H9 (cell line): ENCODE data around the gene ZC3H18. TPM values are rescaled to one million over a fixed set of nuclear protein-coding genes. Genes with fewer than 3 reads are reported as not detected.

Experiments
- DNase-seq: peaks from one replicate; pipeline ENCODE4 v3.0.0-alpha.2; 2017
- H2AFZ ChIP-seq: one replicate; pipeline ENCODE4 v1.6.1; 2013; ENCODE audit warnings: mild to moderate bottlenecking, low read length, control low read depth, moderate library complexity
- H2AK5ac ChIP-seq: 2 replicates; pipeline ENCODE4 v1.6.1; 2013; ENCODE audit warnings: low read length, control low read depth, mixed read lengths; ENCODE audit not compliant: insufficient read length
- H2BK120ac ChIP-seq: one replicate; pipeline ENCODE4 v1.6.1; 2013; ENCODE audit warnings: low read depth, mild to moderate bottlenecking, low read length, control low read depth, inconsistent platforms; ENCODE audit not compliant: poor library complexity, severe bottlenecking
- H2BK12ac ChIP-seq: 2 replicates; pipeline ENCODE4 v1.6.1; 2013; ENCODE audit warnings: low read length, control low read depth, mixed read lengths, low read depth; ENCODE audit not compliant: insufficient read length
- H2BK15ac ChIP-seq: 2 replicates; pipeline ENCODE4 v1.6.1; 2013; ENCODE audit warnings: low read depth, low read length, control low read depth
- H2BK20ac ChIP-seq: one replicate; pipeline ENCODE4 v1.6.1; 2013; ENCODE audit warnings: low read depth, mild to moderate bottlenecking, low read length, control low read depth, inconsistent platforms; ENCODE audit not compliant: poor library complexity, severe bottlenecking
- H2BK5ac ChIP-seq: 2 replicates; pipeline ENCODE4 v1.6.1; 2013; ENCODE audit warnings: low read length, control low read depth, mixed read lengths; ENCODE audit not compliant: insufficient read length
- H3K14ac ChIP-seq: 2 replicates; pipeline ENCODE4 v1.6.1; 2013; ENCODE audit warnings: low read length, control low read depth; ENCODE audit not compliant: insufficient read depth
- H3K18ac ChIP-seq: 2 replicates; pipeline ENCODE4 v1.6.1; 2013; ENCODE audit warnings: low read depth, mild to moderate bottlenecking, mixed read lengths, low read length, control low read depth; ENCODE audit not compliant: insufficient read length
- H3K23ac ChIP-seq: 2 replicates; pipeline ENCODE4 v1.6.1; 2013; ENCODE audit warnings: low read length, control low read depth, mixed read lengths, low read depth; ENCODE audit not compliant: insufficient read length
- H3K23me2 ChIP-seq: 2 replicates; pipeline ENCODE4 v1.6.1; 2013; ENCODE audit warnings: low read depth, mild to moderate bottlenecking, mixed read lengths, low read length, control low read depth; ENCODE audit not compliant: insufficient read length, poor library complexity, severe bottlenecking
- H3K27ac ChIP-seq: 2 replicates; pipeline ENCODE4 v1.5.1; 2013; ENCODE audit warnings: low read length, control low read depth, mixed read lengths, low read depth; ENCODE audit not compliant: insufficient read length
- H3K27me3 ChIP-seq: 2 replicates; pipeline ENCODE4 v1.6.1; 2013; ENCODE audit warnings: low read length, control low read depth, inconsistent platforms; ENCODE audit not compliant: insufficient read depth
- H3K4ac ChIP-seq: 2 replicates; pipeline ENCODE4 v1.6.1; 2013; ENCODE audit warnings: low read depth, mild to moderate bottlenecking, control low read depth, inconsistent platforms, low read length, moderate library complexity
- H3K4me1 ChIP-seq: 2 replicates; pipeline ENCODE4 v1.6.1; 2013; ENCODE audit warnings: low read length, control low read depth, inconsistent platforms; ENCODE audit not compliant: insufficient read depth
- H3K4me2 ChIP-seq: 2 replicates; pipeline ENCODE4 v1.6.1; 2013; ENCODE audit warnings: low read length, control low read depth, mixed read lengths; ENCODE audit not compliant: insufficient read length, insufficient read depth
- H3K56ac ChIP-seq: 2 replicates; pipeline ENCODE4 v1.6.1; 2013; ENCODE audit warnings: low read depth, mild to moderate bottlenecking, mixed read lengths, low read length, control low read depth; ENCODE audit not compliant: insufficient read length
- H3K79me1 ChIP-seq: 2 replicates; pipeline ENCODE4 v1.6.1; 2013; ENCODE audit warnings: low read depth, mild to moderate bottlenecking, moderate library complexity, low read length, control low read depth, inconsistent platforms; ENCODE audit not compliant: insufficient read depth, poor library complexity, severe bottlenecking
- H3K79me2 ChIP-seq: 2 replicates; pipeline ENCODE4 v1.6.1; 2013; ENCODE audit warnings: low read length, control low read depth, inconsistent platforms; ENCODE audit not compliant: insufficient read depth
- H3K9ac ChIP-seq: 2 replicates; pipeline ENCODE4 v1.6.1; 2013; ENCODE audit warnings: low read length, control low read depth, mixed read lengths; ENCODE audit not compliant: insufficient read length; ENCODE audit errors: extremely low read depth
- H3K9me3 ChIP-seq: one replicate; pipeline ENCODE4 v1.6.1; 2013; ENCODE audit warnings: low read depth, low read length, inconsistent platforms; ENCODE audit not compliant: control insufficient read depth
- H3T11ph ChIP-seq: one replicate; pipeline ENCODE4 v1.6.1; 2013; ENCODE audit warnings: mild to moderate bottlenecking, low read length, control low read depth, inconsistent platforms
- H4K20me1 ChIP-seq: one replicate; pipeline ENCODE4 v1.6.1; 2013; ENCODE audit not compliant: control insufficient read depth, insufficient read length, insufficient read depth
- H4K5ac ChIP-seq: 2 replicates; pipeline ENCODE4 v1.6.1; 2013; ENCODE audit warnings: low read depth, mild to moderate bottlenecking, mixed read lengths, low read length, control low read depth; ENCODE audit not compliant: insufficient read length
- H4K8ac ChIP-seq: replicated peaks from 2 replicates; pipeline ENCODE4 v1.6.1; 2013; ENCODE audit warnings: low read length, control low read depth, mixed read lengths, low read depth; ENCODE audit not compliant: insufficient read length
- H4K91ac ChIP-seq: 2 replicates; pipeline ENCODE4 v1.6.1; 2013; ENCODE audit warnings: low read depth, mild to moderate bottlenecking, moderate library complexity, mixed read lengths, low read length, control low read depth; ENCODE audit not compliant: insufficient read length
- H3K27ac Mint-ChIP-seq, 3 experiments: 2 replicates in 2 of 3; 3 replicates in 1 of 3; pipeline ENCODE4 v1.8.0; 2020 to 2021; ENCODE audit warnings: mixed read lengths in 3 of 3, mild to moderate bottlenecking in 1 of 3, moderate library complexity in 1 of 3
- H3K27me3 Mint-ChIP-seq: 2 replicates; pipeline ENCODE4 v1.8.0; 2021; ENCODE audit warnings: low read depth, mild to moderate bottlenecking, moderate library complexity, mixed read lengths
- H3K36me3 Mint-ChIP-seq, 3 experiments: 2 replicates in 2 of 3; 3 replicates in 1 of 3; pipeline ENCODE4 v1.8.0; 2020 to 2021; ENCODE audit warnings: low read depth in 3 of 3, mixed read lengths in 3 of 3; ENCODE audit not compliant: insufficient read depth in 1 of 3
- H3K4me1 Mint-ChIP-seq, 2 experiments: 2 replicates each; pipeline ENCODE4 v1.8.0; 2020; ENCODE audit warnings: mixed read lengths in 2 of 2
- H3K4me3 Mint-ChIP-seq, 2 experiments: 2 replicates in 1 of 2; 3 replicates in 1 of 2; pipeline ENCODE4 v1.8.0; 2020 to 2021; ENCODE audit warnings: mild to moderate bottlenecking in 2 of 2, mixed read lengths in 2 of 2, moderate library complexity in 1 of 2
- H3K9me3 Mint-ChIP-seq, 2 experiments: 2 replicates in 1 of 2; 3 replicates in 1 of 2; pipeline ENCODE4 v1.8.0; 2020; ENCODE audit warnings: mild to moderate bottlenecking in 2 of 2, mixed read lengths in 2 of 2, moderate library complexity in 1 of 2
- CTCF ChIP-seq: fragments of 200-600 bp; sonication (generic); conservative IDR thresholded peaks from 3 replicates; pipeline ENCODE4 v1.8.0; 2021; ENCODE audit warnings: antibody characterized with exemption, mild to moderate bottlenecking
- WGBS: extraction: QIAGEN DNeasy Blood & Tissue Kit; methylation state at CpG from one replicate; pipeline ENCODE4 v1.1.7; 2013; ENCODE audit warnings: missing lambda C conversion rate, low lambda C conversion rate, mixed read lengths; ENCODE audit not compliant: insufficient read length; ENCODE audit errors: extremely low coverage; 5-methylcytosine and 5-hydroxymethylcytosine counted together
- total RNA-seq: library from RNA; stranded (reverse); gene quantifications from 2 replicates; pipeline ENCODE4 v1.2.1, GENCODE V29; 2021

Gene ZC3H18
- total RNA-seq, 1 experiment from 2014 or later, result 69.7 TPM

- H3K4me1 ChIP-seq, result no peaks in the 10 kb centered on the region
- H3K23me2 ChIP-seq, result peaks cover 7% of the 10 kb centered on the region
- WGBS, result no CpG with 5 or more reads among the region's 4 CpGs
- no peak overlapping the region for H2BK15ac ChIP-seq
- no peak overlapping the region for H4K8ac ChIP-seq
- H3K56ac ChIP-seq, result no peak overlapping the region
- no peak overlapping the region for H3K18ac ChIP-seq
- no peaks in the 10 kb centered on the region for H3K27me3 ChIP-seq
- no peaks in the 10 kb centered on the region for H4K20me1 ChIP-seq
- H3K79me1 ChIP-seq, result no peaks in the 10 kb centered on the region
- Mint-ChIP-seq H3K27me3 (peaks cover 29% of the 10 kb centered on the region), H3K9me3 (peaks cover 6% of the 10 kb centered on the region in 2 experiments; a peak in 4 of 5 replicates), H3K4me1 (peaks cover 2 to 46% of the 10 kb centered on the region in 2 experiments), H3K27ac (peak overlapping the region in 1 of 3 experiments; percentile 40; a peak in 1 of 7 replicates), H3K4me3 (no peak overlapping the region), H3K36me3 (peaks cover 4 to 7% (median 5%) of the 10 kb centered on the region in 3 experiments; a peak in 5 of 7 replicates)
- H2AFZ ChIP-seq, result no peak overlapping the region
- H4K91ac ChIP-seq, result no peak overlapping the region
- no peak overlapping the region for H2BK20ac ChIP-seq
- H2AK5ac ChIP-seq, result no peak overlapping the region
- H3K9ac ChIP-seq, result no peak overlapping the region
- no peaks in the 10 kb centered on the region for H3K9me3 ChIP-seq
- H3K14ac ChIP-seq, result no peak overlapping the region
- no peak overlapping the region for H3K27ac ChIP-seq
- H2BK5ac ChIP-seq, result no peak overlapping the region
- no peak overlapping the region for H3K4me2 ChIP-seq
- H3K23ac ChIP-seq, result no peak overlapping the region
- no peak for TF ChIP-seq CTCF
- H2BK12ac ChIP-seq, result no peak overlapping the region
- no peak overlapping the region for H3K4ac ChIP-seq
- no peak overlapping the region for H4K5ac ChIP-seq
- DNase-seq, result peak; percentile 20
- no peak overlapping the region for H2BK120ac ChIP-seq
- no peak overlapping the region for H3T11ph ChIP-seq
- H3K79me2 ChIP-seq, result no peaks in the 10 kb centered on the region
Observed at GRCh38 chr16:88537859-88538258, 32.3 kb upstream of the ZC3H18 start.
